ENCODE data around the gene CD28.

The CD28 gene

GRCh38 chr2:203744091-203744490, 37.7 kb downstream of the CD28 start:
- Histone ChIP-seq H3K79me2 (ENCODE audit: insufficient read depth, low read length) (no peaks in the 10 kb centered on the region), H3K27me3 (ENCODE audit: low read length) (no peaks in the 10 kb centered on the region), H4K20me1 (ENCODE audit: low read depth, low read length) (no peaks in the 10 kb centered on the region), H3K9me3 (ENCODE audit: insufficient read depth, low read length) (no peaks in the 10 kb centered on the region), H3K36me3 (ENCODE audit: low read length) (no peaks in the 10 kb centered on the region), H3K27ac (ENCODE audit: low read depth, low read length) (no peak overlapping the region), H3F3A (ENCODE audit: insufficient read depth) (no peaks in the 10 kb centered on the region), H3K4me2 (ENCODE audit: low read depth, low read length, poor library complexity, severe bottlenecking) (no peak overlapping the region), H2AFZ (ENCODE audit: low read depth, low read length, severe bottlenecking) (no peak overlapping the region), H3K9ac (ENCODE audit: low read length) (no peak overlapping the region), H3K9me2 (replicated peaks; ENCODE audit: insufficient read depth, low read length) (no peaks in the 10 kb centered on the region), H3K4me3 (ENCODE audit: insufficient read depth, low read length, poor library complexity, severe bottlenecking) (no peak overlapping the region)
- no peak for TF ChIP-seq EZH2phosphoT487 (conservative IDR thresholded peaks at IDR 0.05; ENCODE audit: low read length)
- TF ChIP-seq, protein P1, sequence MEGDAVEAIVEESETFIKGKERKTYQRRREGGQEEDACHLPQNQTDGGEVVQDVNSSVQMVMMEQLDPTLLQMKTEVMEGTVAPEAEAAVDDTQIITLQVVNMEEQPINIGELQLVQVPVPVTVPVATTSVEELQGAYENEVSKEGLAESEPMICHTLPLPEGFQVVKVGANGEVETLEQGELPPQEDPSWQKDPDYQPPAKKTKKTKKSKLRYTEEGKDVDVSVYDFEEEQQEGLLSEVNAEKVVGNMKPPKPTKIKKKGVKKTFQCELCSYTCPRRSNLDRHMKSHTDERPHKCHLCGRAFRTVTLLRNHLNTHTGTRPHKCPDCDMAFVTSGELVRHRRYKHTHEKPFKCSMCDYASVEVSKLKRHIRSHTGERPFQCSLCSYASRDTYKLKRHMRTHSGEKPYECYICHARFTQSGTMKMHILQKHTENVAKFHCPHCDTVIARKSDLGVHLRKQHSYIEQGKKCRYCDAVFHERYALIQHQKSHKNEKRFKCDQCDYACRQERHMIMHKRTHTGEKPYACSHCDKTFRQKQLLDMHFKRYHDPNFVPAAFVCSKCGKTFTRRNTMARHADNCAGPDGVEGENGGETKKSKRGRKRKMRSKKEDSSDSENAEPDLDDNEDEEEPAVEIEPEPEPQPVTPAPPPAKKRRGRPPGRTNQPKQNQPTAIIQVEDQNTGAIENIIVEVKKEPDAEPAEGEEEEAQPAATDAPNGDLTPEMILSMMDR (IDR thresholded peaks at IDR 0.05; ENCODE audit: insufficient read depth, low read length, poor library complexity, severe bottlenecking), result no peak

- Histone ChIP-seq H3K79me2 (ENCODE audit: insufficient read depth, low read length) (no peaks in the 10 kb centered on the region), H4K20me1 (ENCODE audit: low read depth, low read length) (no peaks in the 10 kb centered on the region), H3K27me3 (ENCODE audit: low read length) (no peaks in the 10 kb centered on the region), H3K36me3 (ENCODE audit: low read length) (no peaks in the 10 kb centered on the region), H3K9ac (ENCODE audit: low read length) (no peak overlapping the region), H3K27ac (ENCODE audit: low read depth, low read length) (no peak overlapping the region), H3F3A (ENCODE audit: insufficient read depth) (no peaks in the 10 kb centered on the region), H3K4me2 (ENCODE audit: low read depth, low read length, poor library complexity, severe bottlenecking) (no peak overlapping the region), H3K9me3 (ENCODE audit: insufficient read depth, low read length) (no peaks in the 10 kb centered on the region), H2AFZ (ENCODE audit: low read depth, low read length, severe bottlenecking) (no peak overlapping the region), H3K4me3 (ENCODE audit: insufficient read depth, low read length, poor library complexity, severe bottlenecking) (no peak overlapping the region), H3K9me2 (replicated peaks; ENCODE audit: insufficient read depth, low read length) (no peaks in the 10 kb centered on the region)
- no peak for TF ChIP-seq EZH2phosphoT487 (conservative IDR thresholded peaks at IDR 0.05; ENCODE audit: low read length)
- TF ChIP-seq, protein P1 (IDR thresholded peaks at IDR 0.05; ENCODE audit: insufficient read depth, low read length, poor library complexity, severe bottlenecking), result no peak
These were observed 38.8 kb downstream of the CD28 start for GRCh38 chr2:203745267-203745666.

DNA sequence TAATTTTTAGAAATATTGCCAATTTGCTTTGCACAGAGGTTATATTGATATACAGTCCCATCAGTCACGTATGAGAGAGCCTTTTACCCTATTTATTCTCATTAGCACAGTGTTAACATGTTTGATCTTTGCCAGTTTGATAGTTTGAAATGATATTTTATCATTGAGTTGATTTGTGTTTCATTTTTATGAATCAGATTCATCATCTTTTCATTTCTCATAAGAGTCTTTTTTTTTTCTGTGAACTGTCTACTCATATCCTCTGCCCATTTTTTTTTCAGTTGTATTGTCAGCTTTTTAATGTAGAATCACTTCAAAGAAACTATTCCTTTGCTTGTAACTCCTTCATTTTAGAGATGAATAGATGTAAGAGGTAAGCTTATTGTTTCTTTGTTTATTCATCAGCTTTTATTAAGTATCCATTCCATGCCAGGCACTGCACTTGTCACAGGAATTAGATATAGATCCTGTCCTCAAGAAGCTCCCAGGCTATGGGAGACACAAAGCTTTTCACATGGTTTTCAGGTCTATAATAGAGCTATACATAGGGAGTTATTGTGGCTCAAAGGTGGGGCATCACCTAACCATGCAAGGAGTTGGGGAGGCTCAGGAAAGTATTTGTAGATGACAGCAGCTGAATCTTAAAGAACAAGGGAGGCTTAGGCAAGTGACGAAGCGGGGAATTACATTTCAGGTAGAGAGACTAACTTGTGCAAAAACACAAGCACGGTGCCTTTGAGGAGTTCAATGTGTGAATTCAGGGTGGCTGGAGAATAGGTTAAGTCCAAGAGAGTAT, 42.1 kb downstream of the CD28 start:
- no peaks in the 10 kb centered on the region for H3K27me3 ChIP-seq (ENCODE audit: low read length)
- TF ChIP-seq, protein P1 (IDR thresholded peaks at IDR 0.05; ENCODE audit: insufficient read depth, low read length, poor library complexity, severe bottlenecking), result no peak
- no peak for TF ChIP-seq EZH2phosphoT487 (conservative IDR thresholded peaks at IDR 0.05; ENCODE audit: low read length)
- H3K4me3 ChIP-seq (ENCODE audit: insufficient read depth, low read length, poor library complexity, severe bottlenecking), result no peak overlapping the region
- no peaks in the 10 kb centered on the region for H3K9me3 ChIP-seq (ENCODE audit: insufficient read depth, low read length)
- no peaks in the 10 kb centered on the region for H3K9me2 ChIP-seq (replicated peaks; ENCODE audit: insufficient read depth, low read length)
- no peak overlapping the region for H3K27ac ChIP-seq (ENCODE audit: low read depth, low read length)
- no peaks in the 10 kb centered on the region for H3K79me2 ChIP-seq (ENCODE audit: insufficient read depth, low read length)
- no peaks in the 10 kb centered on the region for H3K36me3 ChIP-seq (ENCODE audit: low read length)
- H3K9ac ChIP-seq (ENCODE audit: low read length), result no peak overlapping the region
- H4K20me1 ChIP-seq (ENCODE audit: low read depth, low read length), result no peaks in the 10 kb centered on the region
- H3F3A ChIP-seq (ENCODE audit: insufficient read depth), result no peaks in the 10 kb centered on the region
- H3K4me2 ChIP-seq (ENCODE audit: low read depth, low read length, poor library complexity, severe bottlenecking), result no peak overlapping the region
- no peak overlapping the region for H2AFZ ChIP-seq (ENCODE audit: low read depth, low read length, severe bottlenecking)

All from SU-DHL-6 (cell line).